ENCODE data around the gene NKAIN1.

NKAIN1 gene

DNA sequence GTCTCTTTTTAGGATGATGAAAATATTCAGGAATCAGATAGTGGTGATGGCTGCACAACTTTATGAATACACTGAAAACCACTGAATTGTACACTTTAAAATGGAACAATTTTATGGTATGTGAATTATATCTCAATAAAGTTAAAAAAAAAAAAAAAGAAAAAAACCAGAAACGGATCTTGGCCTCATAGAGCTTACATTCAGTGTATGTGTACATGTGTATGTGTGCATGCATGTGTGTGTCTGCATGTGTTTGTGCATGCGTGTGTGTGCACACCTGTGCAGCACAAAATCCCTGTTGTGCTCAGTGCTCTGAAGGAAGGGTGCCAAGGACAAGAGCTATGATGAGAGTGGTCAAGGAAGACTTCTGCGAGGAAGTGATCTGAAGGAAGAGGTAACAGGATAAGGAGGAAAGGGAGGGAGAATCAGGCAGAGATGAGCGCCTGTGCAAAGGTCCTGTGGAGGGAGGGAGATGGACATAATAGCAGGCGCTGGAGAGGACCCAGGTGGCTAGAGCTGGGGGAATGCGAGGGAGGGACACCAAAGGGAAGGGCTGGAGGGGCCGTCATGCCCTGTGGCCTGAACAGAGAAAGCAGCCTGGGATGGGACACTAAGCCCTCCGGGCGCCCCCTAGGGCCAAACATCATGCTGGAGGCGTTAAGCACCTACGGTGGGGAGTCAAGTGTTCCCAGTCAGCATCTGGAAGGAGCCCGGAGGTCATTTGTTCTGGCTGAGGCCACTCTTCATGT, 25.2 kb downstream of the NKAIN1 start:
- Histone ChIP-seq H3K79me2 (no peaks in the 10 kb centered on the region), H3K4me3 (ENCODE audit: low read depth, low read length) (no peak overlapping the region), H3K9ac (no peak overlapping the region), H3K4me2 (ENCODE audit: low read length) (no peak overlapping the region), H3K27ac (no peak overlapping the region), H3K4me1 (no peaks in the 10 kb centered on the region), H3K27me3 (ENCODE audit: control insufficient read depth, insufficient read depth, low read length) (no peaks in the 10 kb centered on the region), H2AFZ (no peak overlapping the region), H3K9me3 (ENCODE audit: control insufficient read depth, low read length) (no peaks in the 10 kb centered on the region), H3K36me3 (ENCODE audit: control insufficient read depth, insufficient read depth, low read length) (no peaks in the 10 kb centered on the region)
- TF ChIP-seq, protein P1, sequence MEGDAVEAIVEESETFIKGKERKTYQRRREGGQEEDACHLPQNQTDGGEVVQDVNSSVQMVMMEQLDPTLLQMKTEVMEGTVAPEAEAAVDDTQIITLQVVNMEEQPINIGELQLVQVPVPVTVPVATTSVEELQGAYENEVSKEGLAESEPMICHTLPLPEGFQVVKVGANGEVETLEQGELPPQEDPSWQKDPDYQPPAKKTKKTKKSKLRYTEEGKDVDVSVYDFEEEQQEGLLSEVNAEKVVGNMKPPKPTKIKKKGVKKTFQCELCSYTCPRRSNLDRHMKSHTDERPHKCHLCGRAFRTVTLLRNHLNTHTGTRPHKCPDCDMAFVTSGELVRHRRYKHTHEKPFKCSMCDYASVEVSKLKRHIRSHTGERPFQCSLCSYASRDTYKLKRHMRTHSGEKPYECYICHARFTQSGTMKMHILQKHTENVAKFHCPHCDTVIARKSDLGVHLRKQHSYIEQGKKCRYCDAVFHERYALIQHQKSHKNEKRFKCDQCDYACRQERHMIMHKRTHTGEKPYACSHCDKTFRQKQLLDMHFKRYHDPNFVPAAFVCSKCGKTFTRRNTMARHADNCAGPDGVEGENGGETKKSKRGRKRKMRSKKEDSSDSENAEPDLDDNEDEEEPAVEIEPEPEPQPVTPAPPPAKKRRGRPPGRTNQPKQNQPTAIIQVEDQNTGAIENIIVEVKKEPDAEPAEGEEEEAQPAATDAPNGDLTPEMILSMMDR (IDR thresholded peaks at IDR 0.05) = no peak

DNA sequence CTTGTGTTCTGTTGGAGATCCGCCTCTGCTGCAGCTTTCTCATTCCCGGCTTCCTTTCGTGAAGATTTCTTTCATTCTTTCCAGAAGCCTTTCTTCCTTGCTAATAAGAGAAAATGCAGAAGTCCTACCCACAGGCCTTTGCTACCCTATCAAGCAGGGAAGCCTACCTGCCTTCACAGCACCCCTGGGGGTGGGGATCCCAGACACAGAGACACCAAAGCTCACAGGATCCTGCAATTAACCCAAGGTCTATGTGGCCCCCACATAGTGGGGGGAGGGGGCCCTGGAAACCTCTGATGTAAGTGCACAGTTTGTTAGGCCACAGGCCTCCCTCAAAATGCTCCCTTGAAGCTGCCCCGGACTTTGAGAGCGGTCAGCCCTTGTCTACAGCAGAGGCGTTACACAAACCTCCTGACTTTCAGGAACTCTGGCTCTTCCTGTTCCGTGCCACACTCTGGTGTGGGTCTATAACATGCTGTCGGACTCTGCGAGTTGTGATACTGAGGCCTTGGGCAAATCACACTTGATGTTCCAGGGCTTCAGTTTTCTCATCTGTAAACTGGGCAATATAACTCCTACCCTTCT, 31.2 kb downstream of the NKAIN1 start:
- Histone ChIP-seq H3K4me1 (no peaks in the 10 kb centered on the region), H3K9ac (no peak overlapping the region), H3K9me3 (ENCODE audit: control insufficient read depth, low read length) (no peaks in the 10 kb centered on the region), H3K4me3 (ENCODE audit: low read depth, low read length) (no peak overlapping the region), H3K79me2 (no peaks in the 10 kb centered on the region), H3K4me2 (ENCODE audit: low read length) (no peak overlapping the region), H3K27ac (no peak overlapping the region), H3K27me3 (ENCODE audit: control insufficient read depth, insufficient read depth, low read length) (no peaks in the 10 kb centered on the region), H2AFZ (no peak overlapping the region), H3K36me3 (ENCODE audit: control insufficient read depth, insufficient read depth, low read length) (no peaks in the 10 kb centered on the region)
- TF ChIP-seq, protein P1 (IDR thresholded peaks at IDR 0.05) = no peak

DNA sequence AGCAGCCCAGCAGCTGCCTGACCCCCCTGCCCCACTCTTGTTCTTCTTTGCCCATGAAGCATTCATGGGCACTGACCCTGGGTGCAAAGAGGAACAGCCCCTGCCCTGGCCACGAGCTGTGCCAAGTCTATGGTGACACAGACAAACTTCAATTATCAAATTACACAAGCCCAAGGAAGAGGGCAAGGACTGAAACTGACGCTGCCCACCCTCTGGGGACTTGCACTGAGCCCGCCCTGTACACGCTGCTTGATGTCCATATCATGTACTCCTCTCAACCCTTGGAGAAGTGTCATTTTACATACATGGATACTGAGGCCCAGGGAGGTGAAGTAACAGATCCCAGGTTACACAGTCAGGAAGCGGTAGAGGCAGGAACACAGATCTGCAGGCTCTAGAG, 32.1 kb downstream of the NKAIN1 start:
- no peaks in the 10 kb centered on the region for H3K79me2 ChIP-seq
- H3K36me3 ChIP-seq (ENCODE audit: control insufficient read depth, insufficient read depth, low read length) = no peaks in the 10 kb centered on the region
- no peaks in the 10 kb centered on the region for H3K4me1 ChIP-seq
- H3K4me3 ChIP-seq (ENCODE audit: low read depth, low read length) = no peak overlapping the region
- H3K9ac ChIP-seq = no peak overlapping the region
- no peak overlapping the region for H3K4me2 ChIP-seq (ENCODE audit: low read length)
- H3K27me3 ChIP-seq (ENCODE audit: control insufficient read depth, insufficient read depth, low read length) = no peaks in the 10 kb centered on the region
- TF ChIP-seq, protein P1 (IDR thresholded peaks at IDR 0.05) = no peak
- H2AFZ ChIP-seq = no peak overlapping the region
- H3K27ac ChIP-seq = no peak overlapping the region
- H3K9me3 ChIP-seq (ENCODE audit: control insufficient read depth, low read length) = no peaks in the 10 kb centered on the region

DNA sequence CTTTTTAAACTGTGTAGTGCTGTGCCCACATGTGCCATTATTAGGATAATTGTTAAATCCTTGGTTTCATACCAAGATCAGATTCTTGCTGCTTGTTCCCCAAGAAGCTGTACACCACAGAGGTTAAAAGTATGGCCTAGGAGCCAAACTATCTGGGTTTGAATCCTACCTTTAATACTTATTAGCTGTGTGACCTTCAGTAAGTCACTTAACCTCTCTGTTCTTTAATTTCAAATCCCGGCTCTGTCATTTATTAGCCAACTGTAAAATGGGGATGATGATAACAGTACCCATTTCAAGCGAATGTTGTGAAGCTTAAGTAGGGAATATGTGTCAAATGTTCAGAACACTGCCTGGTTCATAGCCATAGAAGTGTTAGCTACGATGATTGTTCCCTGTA, 32.6 kb downstream of the NKAIN1 start:
- no peaks in the 10 kb centered on the region for H3K4me1 ChIP-seq
- no peak overlapping the region for H3K4me2 ChIP-seq (ENCODE audit: low read length)
- no peak overlapping the region for H3K27ac ChIP-seq
- H3K79me2 ChIP-seq = no peaks in the 10 kb centered on the region
- H2AFZ ChIP-seq = no peak overlapping the region
- H3K9ac ChIP-seq = no peak overlapping the region
- TF ChIP-seq, protein P1 (IDR thresholded peaks at IDR 0.05) = no peak
- H3K9me3 ChIP-seq (ENCODE audit: control insufficient read depth, low read length) = no peaks in the 10 kb centered on the region
- H3K27me3 ChIP-seq (ENCODE audit: control insufficient read depth, insufficient read depth, low read length) = no peaks in the 10 kb centered on the region
- H3K4me3 ChIP-seq (ENCODE audit: low read depth, low read length) = no peak overlapping the region
- H3K36me3 ChIP-seq (ENCODE audit: control insufficient read depth, insufficient read depth, low read length) = no peaks in the 10 kb centered on the region

DNA sequence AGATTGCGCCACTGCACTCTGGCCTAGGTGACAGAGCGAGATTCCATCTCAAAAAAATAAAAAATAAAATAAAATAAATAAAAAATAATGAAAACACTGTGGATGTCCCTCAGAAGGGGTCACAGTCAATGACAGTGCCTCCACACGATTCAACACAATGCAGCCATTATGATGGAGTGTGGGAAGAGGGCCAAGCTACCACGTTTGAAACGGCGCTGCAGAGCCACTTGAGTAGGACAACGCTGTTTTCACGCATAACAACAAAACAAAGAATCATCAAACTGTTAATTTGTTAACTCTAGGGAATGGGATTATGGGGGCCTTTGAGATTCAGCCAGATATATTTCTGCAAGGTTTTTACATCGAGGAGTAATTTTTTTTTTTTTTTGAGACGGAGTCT, 36.5 kb downstream of the NKAIN1 start:
- TF ChIP-seq, protein P1 (IDR thresholded peaks at IDR 0.05) = no peak
- no peak overlapping the region for H3K27ac ChIP-seq

More for the DNA sequence above, 36.5 kb downstream of the NKAIN1 start:
- Histone ChIP-seq H3K4me3 (ENCODE audit: low read depth, low read length) (no peak overlapping the region), H2AFZ (no peak overlapping the region), H3K9ac (no peak overlapping the region), H3K9me3 (ENCODE audit: control insufficient read depth, low read length) (no peaks in the 10 kb centered on the region), H3K36me3 (ENCODE audit: control insufficient read depth, insufficient read depth, low read length) (no peaks in the 10 kb centered on the region), H3K27me3 (ENCODE audit: control insufficient read depth, insufficient read depth, low read length) (no peaks in the 10 kb centered on the region), H3K4me1 (no peaks in the 10 kb centered on the region), H3K4me2 (ENCODE audit: low read length) (no peak overlapping the region), H3K79me2 (no peaks in the 10 kb centered on the region)

All from parathyroid adenoma (tissue), 2 donors.